ENCODE data around the gene KCTD3. TPM values are rescaled to one million over a fixed set of nuclear protein-coding genes. Genes with fewer than 3 reads are reported as not detected.

Gene KCTD3
- total RNA-seq, 1 donor from 2014 or later, result 46.3 TPM

DNA sequence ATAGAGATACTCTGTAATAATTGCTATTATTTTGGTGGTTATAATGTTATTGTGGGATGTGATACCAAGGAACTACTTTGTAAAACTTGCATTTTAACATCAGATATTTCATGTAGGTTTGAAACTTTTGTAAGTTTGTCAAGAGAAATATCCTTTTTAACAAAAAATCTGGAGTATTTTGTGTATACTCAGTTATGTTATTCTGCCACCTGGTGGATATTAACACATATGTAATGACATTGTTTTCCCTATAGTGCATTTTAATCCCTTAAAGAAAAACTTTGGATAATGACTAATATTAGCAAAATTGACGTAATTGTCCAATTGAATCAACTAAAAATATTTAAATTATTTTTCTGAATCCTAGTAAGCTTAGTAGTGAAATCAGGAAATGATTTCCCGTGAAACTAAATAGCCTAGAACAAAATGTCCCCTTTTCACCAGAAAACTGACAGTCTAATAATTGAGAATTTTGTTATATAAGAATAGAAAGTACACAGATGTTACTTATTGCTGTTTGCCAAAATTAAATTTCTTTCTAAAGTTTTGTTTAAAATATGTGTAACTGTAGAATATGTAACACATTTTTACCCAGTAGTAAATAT is 39.6 kb downstream of the KCTD3 start:
- DNase-seq, result no peak
- H3K27ac Mint-ChIP-seq (ENCODE audit: unreplicated experiment), result no peak overlapping the region
- TF ChIP-seq CTCF (IDR thresholded peaks at IDR 0.05; ENCODE audit: partially characterized antibody, unreplicated experiment), result peak; percentile 67
- no peaks in the 10 kb centered on the region for H3K4me1 Mint-ChIP-seq (ENCODE audit: low read depth, unreplicated experiment)
- H3K9me3 Mint-ChIP-seq (ENCODE audit: unreplicated experiment), result no peaks in the 10 kb centered on the region
- H3K4me3 Mint-ChIP-seq (ENCODE audit: unreplicated experiment), result no peak overlapping the region
- H3K36me3 Mint-ChIP-seq (ENCODE audit: unreplicated experiment), result no peaks in the 10 kb centered on the region
- no peaks in the 10 kb centered on the region for H3K27me3 Mint-ChIP-seq (ENCODE audit: unreplicated experiment)

- H3K36me3 Mint-ChIP-seq (ENCODE audit: unreplicated experiment), result no peaks in the 10 kb centered on the region
- no peaks in the 10 kb centered on the region for H3K4me1 Mint-ChIP-seq (ENCODE audit: low read depth, unreplicated experiment)
- H3K27ac Mint-ChIP-seq (ENCODE audit: unreplicated experiment), result no peak overlapping the region
- no peak for DNase-seq
- no peak for TF ChIP-seq CTCF (IDR thresholded peaks at IDR 0.05; ENCODE audit: partially characterized antibody, unreplicated experiment)
- no peak overlapping the region for H3K4me3 Mint-ChIP-seq (ENCODE audit: unreplicated experiment)
- H3K27me3 Mint-ChIP-seq (ENCODE audit: unreplicated experiment), result no peaks in the 10 kb centered on the region
- no peaks in the 10 kb centered on the region for H3K9me3 Mint-ChIP-seq (ENCODE audit: unreplicated experiment)
These were observed 40.3 kb downstream of the KCTD3 start for GRCh38 chr1:215607412-215607811.

GRCh38 chr1:215608646-215609045 is 41.5 kb downstream of the KCTD3 start:
- Mint-ChIP-seq H3K27me3 (ENCODE audit: unreplicated experiment) (no peaks in the 10 kb centered on the region), H3K36me3 (ENCODE audit: unreplicated experiment) (peaks cover 10% of the 10 kb centered on the region), H3K4me3 (ENCODE audit: unreplicated experiment) (no peak overlapping the region), H3K4me1 (ENCODE audit: low read depth, unreplicated experiment) (no peaks in the 10 kb centered on the region), H3K9me3 (ENCODE audit: unreplicated experiment) (peaks cover 3% of the 10 kb centered on the region), H3K27ac (ENCODE audit: unreplicated experiment) (no peak overlapping the region)
- TF ChIP-seq CTCF (IDR thresholded peaks at IDR 0.05; ENCODE audit: partially characterized antibody, unreplicated experiment), result no peak
- no peak for DNase-seq

- TF ChIP-seq CTCF (IDR thresholded peaks at IDR 0.05; ENCODE audit: partially characterized antibody, unreplicated experiment), result no peak
- no peak for DNase-seq
- no peak overlapping the region for H3K27ac Mint-ChIP-seq (ENCODE audit: unreplicated experiment)
- H3K9me3 Mint-ChIP-seq (ENCODE audit: unreplicated experiment), result peaks cover 3% of the 10 kb centered on the region
- peaks cover 10% of the 10 kb centered on the region for H3K36me3 Mint-ChIP-seq (ENCODE audit: unreplicated experiment)
- H3K4me3 Mint-ChIP-seq (ENCODE audit: unreplicated experiment), result no peak overlapping the region
- no peaks in the 10 kb centered on the region for H3K4me1 Mint-ChIP-seq (ENCODE audit: low read depth, unreplicated experiment)
- no peaks in the 10 kb centered on the region for H3K27me3 Mint-ChIP-seq (ENCODE audit: unreplicated experiment)
These were observed 45.3 kb downstream of the KCTD3 start for GRCh38 chr1:215612391-215612790.

DNA sequence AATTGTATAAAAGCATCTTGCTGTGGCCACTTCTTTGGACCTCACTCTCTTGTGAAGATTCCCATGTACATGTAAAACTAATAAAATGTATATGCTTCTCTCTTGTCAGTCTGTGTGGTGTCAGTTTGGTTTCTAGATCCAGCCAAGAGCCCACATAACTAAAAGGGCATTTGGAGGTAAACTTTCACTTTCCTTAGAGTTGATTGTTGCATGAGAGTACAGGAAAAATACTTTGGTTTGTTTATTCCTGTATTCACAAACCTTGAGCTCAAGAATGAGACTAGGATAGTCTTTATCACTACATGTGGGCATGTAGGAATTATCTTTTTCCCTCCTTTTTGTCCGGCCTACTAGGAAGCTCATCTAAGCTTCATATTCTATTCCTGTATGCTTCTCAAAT is 50.9 kb downstream of the KCTD3 start:
- Mint-ChIP-seq H3K27ac (ENCODE audit: unreplicated experiment) (no peak overlapping the region), H3K36me3 (ENCODE audit: unreplicated experiment) (peaks cover 7% of the 10 kb centered on the region), H3K9me3 (ENCODE audit: unreplicated experiment) (peaks cover 3% of the 10 kb centered on the region), H3K4me3 (ENCODE audit: unreplicated experiment) (no peak overlapping the region), H3K27me3 (ENCODE audit: unreplicated experiment) (no peaks in the 10 kb centered on the region), H3K4me1 (ENCODE audit: low read depth, unreplicated experiment) (no peaks in the 10 kb centered on the region)
- no peak for DNase-seq
- no peak for TF ChIP-seq CTCF (IDR thresholded peaks at IDR 0.05; ENCODE audit: partially characterized antibody, unreplicated experiment)
